SK-N-SH treated with all-trans-retinoic acid at 6 μM for 48 hours (cell line): ENCODE measurements around the gene VWF.

ENCODE experiments used
- ATAC-seq: fragments of 200-7000 bp; cut with Tn5 transposase; 3 replicates; pipeline ENCODE4 v1.9.1; 2020; ENCODE audit warnings: mild to moderate bottlenecking, moderate library complexity
- ARNTL ChIP-seq: fragments of 450-650 bp; formaldehyde crosslinking; IDR thresholded peaks from 2 replicates; pipeline ENCODE4 v1.5.0; 2020; ENCODE audit warnings: low read depth, mild to moderate bottlenecking, moderate library complexity, borderline replicate concordance
- CSDC2 ChIP-seq: fragments of 250-450 bp; sonication (Bioruptor Pico); IDR thresholded peaks from 2 replicates; pipeline ENCODE4 v1.5.0; 2020; ENCODE audit warnings: mild to moderate bottlenecking, moderate library complexity
- CSRNP3 ChIP-seq: fragments of 250-450 bp; sonication (Bioruptor Pico); IDR thresholded peaks from 2 replicates; pipeline ENCODE4 v1.5.1; 2021; ENCODE audit warnings: mild to moderate bottlenecking, moderate library complexity
- ESRRG ChIP-seq: fragments of 250-450 bp; sonication (Bioruptor Pico); IDR thresholded peaks from 2 replicates; pipeline ENCODE4 v1.6.1; 2021; ENCODE audit warnings: mild to moderate bottlenecking
- GLIS3 ChIP-seq: fragments of 250-450 bp; sonication (Bioruptor Pico); IDR thresholded peaks from 2 replicates; pipeline ENCODE4 v1.5.0; 2020; ENCODE audit warnings: mild to moderate bottlenecking, moderate library complexity
- ISL1 ChIP-seq: fragments of 250-450 bp; sonication (Bioruptor Pico); IDR thresholded peaks from 2 replicates; pipeline ENCODE4 v2.1.2; 2022; ENCODE audit warnings: mild to moderate bottlenecking, moderate library complexity
- OSR1 ChIP-seq: fragments of 250-450 bp; sonication (Bioruptor Pico); IDR thresholded peaks from 2 replicates; pipeline ENCODE4 v1.8.0; 2022; ENCODE audit warnings: moderate library complexity, mild to moderate bottlenecking, inconsistent platforms
- PPARA ChIP-seq: fragments of 250-450 bp; sonication (Bioruptor Pico); IDR thresholded peaks from 2 replicates; pipeline ENCODE4 v1.5.0; 2020; ENCODE audit warnings: mild to moderate bottlenecking, borderline replicate concordance
- RARB ChIP-seq: fragments of 250-450 bp; sonication (Bioruptor Pico); IDR thresholded peaks from 2 replicates; pipeline ENCODE4 v1.8.0; 2021; ENCODE audit warnings: mild to moderate bottlenecking, moderate library complexity
- SNAI2 ChIP-seq: fragments of 250-450 bp; sonication (Bioruptor Pico); IDR thresholded peaks from 2 replicates; pipeline ENCODE4 v1.5.0; 2020; ENCODE audit warnings: mild to moderate bottlenecking, moderate library complexity
- TCF4 ChIP-seq: fragments of 250-450 bp; sonication (Bioruptor Pico); IDR thresholded peaks from 2 replicates; pipeline ENCODE4 v1.8.0; 2021; ENCODE audit warnings: mild to moderate bottlenecking, moderate library complexity, borderline replicate concordance
- TOX ChIP-seq: fragments of 250-450 bp; sonication (Bioruptor Pico); IDR thresholded peaks from 2 replicates; pipeline ENCODE4 v1.8.0; 2021; ENCODE audit warnings: mild to moderate bottlenecking, moderate library complexity, borderline replicate concordance
- ZFP3 ChIP-seq: fragments of 250-450 bp; sonication (Bioruptor Pico); IDR thresholded peaks from 2 replicates; pipeline ENCODE4 v1.5.0; 2020; ENCODE audit warnings: mild to moderate bottlenecking, moderate library complexity
- ZFP30 ChIP-seq: fragments of 450-650 bp; formaldehyde crosslinking; IDR thresholded peaks from 2 replicates; pipeline ENCODE4 v1.5.0; 2022; ENCODE audit warnings: mild to moderate bottlenecking, moderate library complexity
- ZNF565 ChIP-seq: fragments of 450-650 bp; formaldehyde crosslinking; conservative IDR thresholded peaks from 2 replicates; pipeline ENCODE4 v1.5.0; 2020; ENCODE audit warnings: low read depth, mild to moderate bottlenecking, moderate library complexity
- ZNF70 ChIP-seq: fragments of 450-650 bp; formaldehyde crosslinking; IDR thresholded peaks from 2 replicates; pipeline ENCODE4 v1.5.0; 2020; ENCODE audit warnings: mild to moderate bottlenecking, moderate library complexity
- ZNF8 ChIP-seq: fragments of 450-650 bp; formaldehyde crosslinking; IDR thresholded peaks from 2 replicates; pipeline ENCODE4 v1.5.0; 2020; ENCODE audit warnings: mild to moderate bottlenecking, moderate library complexity
- TF ChIP-seq, protein P1 (sequence below): fragments of 250-450 bp; sonication (Bioruptor Pico); IDR thresholded peaks from 2 replicates; pipeline ENCODE4 v1.5.0; 2020; ENCODE audit warnings: mild to moderate bottlenecking, moderate library complexity
- TF ChIP-seq, protein P2 (sequence below): fragments of 250-450 bp; sonication (Bioruptor Pico); IDR thresholded peaks from 2 replicates; pipeline ENCODE4 v1.8.0; 2020; ENCODE audit warnings: mild to moderate bottlenecking, moderate library complexity, borderline replicate concordance
- TF ChIP-seq, protein P3 (sequence below): fragments of 250-450 bp; sonication (Bioruptor Pico); IDR thresholded peaks from 2 replicates; pipeline ENCODE4 v1.8.0; 2021; ENCODE audit warnings: low read depth, mild to moderate bottlenecking, moderate library complexity, borderline replicate concordance

VWF gene

DNA sequence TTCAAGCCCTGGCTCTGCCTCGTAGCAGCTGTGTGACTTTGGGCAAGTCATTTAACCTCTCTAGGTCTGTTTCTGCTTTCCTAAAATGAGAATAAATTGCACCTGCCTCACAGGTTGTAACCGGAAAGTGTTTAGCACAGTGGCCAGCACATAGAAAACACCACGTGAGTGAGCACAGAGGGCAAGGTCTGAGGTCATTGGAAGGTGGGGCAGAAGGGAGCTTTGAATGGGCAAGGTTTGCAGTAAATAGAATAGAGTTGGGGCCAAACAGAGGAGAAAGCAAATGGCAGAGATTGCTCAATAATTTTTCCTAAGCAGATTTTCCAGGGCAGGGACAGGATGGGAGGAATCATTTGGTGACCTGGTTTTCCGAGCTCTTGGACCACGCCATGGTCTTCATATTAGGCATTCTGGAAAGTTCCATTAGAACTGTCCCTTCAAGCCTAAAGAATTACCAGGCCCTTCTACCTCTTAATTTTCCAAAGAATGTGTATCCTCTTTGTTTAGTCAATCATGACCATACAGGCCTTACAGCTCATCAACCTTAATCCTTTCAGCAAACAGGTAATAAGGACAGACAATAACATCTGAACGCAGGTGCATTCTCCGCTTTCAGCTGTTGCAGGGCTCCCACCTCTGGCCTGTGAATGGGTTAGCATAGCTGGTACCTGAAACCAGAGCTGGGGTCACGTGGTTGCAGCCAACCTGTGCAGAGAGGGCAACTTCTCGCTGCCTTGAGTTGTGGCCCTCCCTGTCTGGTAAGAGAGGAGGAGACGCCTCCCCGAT lies 53.8 kb downstream of the VWF start:
- TF ChIP-seq ISL1 (CRISPR knock-in tag) (no peak), ESRRG (CRISPR knock-in tag) (no peak), ZFP3 (CRISPR knock-in tag) (no peak), GLIS3 (CRISPR knock-in tag) (no peak), SNAI2 (CRISPR knock-in tag) (no peak), OSR1 (CRISPR knock-in tag) (no peak), TCF4 (CRISPR knock-in tag) (no peak), ZNF565 (CRISPR knock-in tag) (no peak), ZNF70 (CRISPR knock-in tag) (no peak), TOX (CRISPR knock-in tag) (no peak), PPARA (CRISPR knock-in tag) (no peak), RARB (no peak), CSRNP3 (no peak), CSDC2 (CRISPR knock-in tag) (no peak), ZNF8 (CRISPR knock-in tag) (no peak)
- TF ChIP-seq, protein P1, sequence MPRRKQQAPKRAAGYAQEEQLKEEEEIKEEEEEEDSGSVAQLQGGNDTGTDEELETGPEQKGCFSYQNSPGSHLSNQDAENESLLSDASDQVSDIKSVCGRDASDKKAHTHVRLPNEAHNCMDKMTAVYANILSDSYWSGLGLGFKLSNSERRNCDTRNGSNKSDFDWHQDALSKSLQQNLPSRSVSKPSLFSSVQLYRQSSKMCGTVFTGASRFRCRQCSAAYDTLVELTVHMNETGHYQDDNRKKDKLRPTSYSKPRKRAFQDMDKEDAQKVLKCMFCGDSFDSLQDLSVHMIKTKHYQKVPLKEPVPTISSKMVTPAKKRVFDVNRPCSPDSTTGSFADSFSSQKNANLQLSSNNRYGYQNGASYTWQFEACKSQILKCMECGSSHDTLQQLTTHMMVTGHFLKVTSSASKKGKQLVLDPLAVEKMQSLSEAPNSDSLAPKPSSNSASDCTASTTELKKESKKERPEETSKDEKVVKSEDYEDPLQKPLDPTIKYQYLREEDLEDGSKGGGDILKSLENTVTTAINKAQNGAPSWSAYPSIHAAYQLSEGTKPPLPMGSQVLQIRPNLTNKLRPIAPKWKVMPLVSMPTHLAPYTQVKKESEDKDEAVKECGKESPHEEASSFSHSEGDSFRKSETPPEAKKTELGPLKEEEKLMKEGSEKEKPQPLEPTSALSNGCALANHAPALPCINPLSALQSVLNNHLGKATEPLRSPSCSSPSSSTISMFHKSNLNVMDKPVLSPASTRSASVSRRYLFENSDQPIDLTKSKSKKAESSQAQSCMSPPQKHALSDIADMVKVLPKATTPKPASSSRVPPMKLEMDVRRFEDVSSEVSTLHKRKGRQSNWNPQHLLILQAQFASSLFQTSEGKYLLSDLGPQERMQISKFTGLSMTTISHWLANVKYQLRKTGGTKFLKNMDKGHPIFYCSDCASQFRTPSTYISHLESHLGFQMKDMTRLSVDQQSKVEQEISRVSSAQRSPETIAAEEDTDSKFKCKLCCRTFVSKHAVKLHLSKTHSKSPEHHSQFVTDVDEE (CRISPR knock-in tag) = no peak
- TF ChIP-seq, protein P2, sequence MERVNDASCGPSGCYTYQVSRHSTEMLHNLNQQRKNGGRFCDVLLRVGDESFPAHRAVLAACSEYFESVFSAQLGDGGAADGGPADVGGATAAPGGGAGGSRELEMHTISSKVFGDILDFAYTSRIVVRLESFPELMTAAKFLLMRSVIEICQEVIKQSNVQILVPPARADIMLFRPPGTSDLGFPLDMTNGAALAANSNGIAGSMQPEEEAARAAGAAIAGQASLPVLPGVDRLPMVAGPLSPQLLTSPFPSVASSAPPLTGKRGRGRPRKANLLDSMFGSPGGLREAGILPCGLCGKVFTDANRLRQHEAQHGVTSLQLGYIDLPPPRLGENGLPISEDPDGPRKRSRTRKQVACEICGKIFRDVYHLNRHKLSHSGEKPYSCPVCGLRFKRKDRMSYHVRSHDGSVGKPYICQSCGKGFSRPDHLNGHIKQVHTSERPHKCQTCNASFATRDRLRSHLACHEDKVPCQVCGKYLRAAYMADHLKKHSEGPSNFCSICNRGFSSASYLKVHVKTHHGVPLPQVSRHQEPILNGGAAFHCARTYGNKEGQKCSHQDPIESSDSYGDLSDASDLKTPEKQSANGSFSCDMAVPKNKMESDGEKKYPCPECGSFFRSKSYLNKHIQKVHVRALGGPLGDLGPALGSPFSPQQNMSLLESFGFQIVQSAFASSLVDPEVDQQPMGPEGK (CRISPR knock-in tag) = no peak
- TF ChIP-seq, protein P3, sequence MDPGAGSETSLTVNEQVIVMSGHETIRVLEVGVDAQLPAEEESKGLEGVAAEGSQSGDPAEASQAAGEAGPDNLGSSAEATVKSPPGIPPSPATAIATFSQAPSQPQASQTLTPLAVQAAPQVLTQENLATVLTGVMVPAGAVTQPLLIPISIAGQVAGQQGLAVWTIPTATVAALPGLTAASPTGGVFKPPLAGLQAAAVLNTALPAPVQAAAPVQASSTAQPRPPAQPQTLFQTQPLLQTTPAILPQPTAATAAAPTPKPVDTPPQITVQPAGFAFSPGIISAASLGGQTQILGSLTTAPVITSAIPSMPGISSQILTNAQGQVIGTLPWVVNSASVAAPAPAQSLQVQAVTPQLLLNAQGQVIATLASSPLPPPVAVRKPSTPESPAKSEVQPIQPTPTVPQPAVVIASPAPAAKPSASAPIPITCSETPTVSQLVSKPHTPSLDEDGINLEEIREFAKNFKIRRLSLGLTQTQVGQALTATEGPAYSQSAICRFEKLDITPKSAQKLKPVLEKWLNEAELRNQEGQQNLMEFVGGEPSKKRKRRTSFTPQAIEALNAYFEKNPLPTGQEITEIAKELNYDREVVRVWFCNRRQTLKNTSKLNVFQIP = no peak
- ATAC-seq = no peak

- ATAC-seq = peak; percentile 76
- TF ChIP-seq, protein P3 = no peak
- TF ChIP-seq ZFP30 (CRISPR knock-in tag) (no peak), PPARA (CRISPR knock-in tag) (no peak), TOX (CRISPR knock-in tag) (no peak), ZNF8 (CRISPR knock-in tag) (no peak), CSDC2 (CRISPR knock-in tag) (no peak), SNAI2 (CRISPR knock-in tag) (no peak), ARNTL (CRISPR knock-in tag) (no peak), OSR1 (CRISPR knock-in tag) (no peak), CSRNP3 (no peak), TCF4 (CRISPR knock-in tag) (no peak), ISL1 (CRISPR knock-in tag) (peak; percentile 50), ZFP3 (CRISPR knock-in tag) (0 out of 2 replicates have a peak, but pooled peaks have one; percentile 34)
- TF ChIP-seq, protein P1 (CRISPR knock-in tag) = no peak
Observed at GRCh38 chr12:6069437-6070093, 54.9 kb downstream of the VWF start.
